ENCODE measurements around the gene SAMD13.

DNA sequence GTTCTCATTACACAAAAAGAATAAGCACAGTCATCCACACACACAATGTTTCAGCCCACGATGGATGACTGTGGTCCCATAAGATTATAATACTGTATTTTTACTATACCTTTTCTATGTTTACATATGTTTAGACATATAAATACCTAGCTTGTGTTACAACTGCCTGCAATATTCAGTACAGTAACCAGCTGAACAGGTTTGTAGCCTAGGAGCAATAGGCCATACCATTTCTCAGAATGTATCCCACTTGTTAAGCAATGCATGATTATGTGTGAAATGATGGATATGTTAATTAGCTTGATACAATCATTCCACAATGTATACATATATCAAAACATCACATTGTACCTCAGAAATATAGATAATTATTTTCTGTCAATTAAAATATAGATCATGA, 33.2 kb upstream of the SAMD13 start:
- TF ChIP-seq YY1 (IDR thresholded peaks at IDR 0.05; ENCODE audit: low read depth) = no peak
- TF ChIP-seq, protein P1, sequence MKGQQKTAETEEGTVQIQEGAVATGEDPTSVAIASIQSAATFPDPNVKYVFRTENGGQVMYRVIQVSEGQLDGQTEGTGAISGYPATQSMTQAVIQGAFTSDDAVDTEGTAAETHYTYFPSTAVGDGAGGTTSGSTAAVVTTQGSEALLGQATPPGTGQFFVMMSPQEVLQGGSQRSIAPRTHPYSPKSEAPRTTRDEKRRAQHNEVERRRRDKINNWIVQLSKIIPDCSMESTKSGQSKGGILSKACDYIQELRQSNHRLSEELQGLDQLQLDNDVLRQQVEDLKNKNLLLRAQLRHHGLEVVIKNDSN (IDR thresholded peaks at IDR 0.05) = no peak
- no peak for TF ChIP-seq EP300 (IDR thresholded peaks at IDR 0.05; ENCODE audit: borderline replicate concordance)
- TF ChIP-seq, protein P2, sequence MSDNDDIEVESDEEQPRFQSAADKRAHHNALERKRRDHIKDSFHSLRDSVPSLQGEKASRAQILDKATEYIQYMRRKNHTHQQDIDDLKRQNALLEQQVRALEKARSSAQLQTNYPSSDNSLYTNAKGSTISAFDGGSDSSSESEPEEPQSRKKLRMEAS (IDR thresholded peaks at IDR 0.05) = no peak
- TF ChIP-seq TAF1 (IDR thresholded peaks at IDR 0.05; ENCODE audit: low read depth) = no peak
- TF ChIP-seq TCF12 (IDR thresholded peaks at IDR 0.05; ENCODE audit: low read depth) = no peak
- no peak for TF ChIP-seq RAD21 (IDR thresholded peaks at IDR 0.05; ENCODE audit: low read depth)
- no peak for TF ChIP-seq FOXM1 (IDR thresholded peaks at IDR 0.05; ENCODE audit: borderline replicate concordance, low read depth)
- TF ChIP-seq CREB1 (IDR thresholded peaks at IDR 0.05; ENCODE audit: low read depth) = no peak
- TF ChIP-seq, protein P3, sequence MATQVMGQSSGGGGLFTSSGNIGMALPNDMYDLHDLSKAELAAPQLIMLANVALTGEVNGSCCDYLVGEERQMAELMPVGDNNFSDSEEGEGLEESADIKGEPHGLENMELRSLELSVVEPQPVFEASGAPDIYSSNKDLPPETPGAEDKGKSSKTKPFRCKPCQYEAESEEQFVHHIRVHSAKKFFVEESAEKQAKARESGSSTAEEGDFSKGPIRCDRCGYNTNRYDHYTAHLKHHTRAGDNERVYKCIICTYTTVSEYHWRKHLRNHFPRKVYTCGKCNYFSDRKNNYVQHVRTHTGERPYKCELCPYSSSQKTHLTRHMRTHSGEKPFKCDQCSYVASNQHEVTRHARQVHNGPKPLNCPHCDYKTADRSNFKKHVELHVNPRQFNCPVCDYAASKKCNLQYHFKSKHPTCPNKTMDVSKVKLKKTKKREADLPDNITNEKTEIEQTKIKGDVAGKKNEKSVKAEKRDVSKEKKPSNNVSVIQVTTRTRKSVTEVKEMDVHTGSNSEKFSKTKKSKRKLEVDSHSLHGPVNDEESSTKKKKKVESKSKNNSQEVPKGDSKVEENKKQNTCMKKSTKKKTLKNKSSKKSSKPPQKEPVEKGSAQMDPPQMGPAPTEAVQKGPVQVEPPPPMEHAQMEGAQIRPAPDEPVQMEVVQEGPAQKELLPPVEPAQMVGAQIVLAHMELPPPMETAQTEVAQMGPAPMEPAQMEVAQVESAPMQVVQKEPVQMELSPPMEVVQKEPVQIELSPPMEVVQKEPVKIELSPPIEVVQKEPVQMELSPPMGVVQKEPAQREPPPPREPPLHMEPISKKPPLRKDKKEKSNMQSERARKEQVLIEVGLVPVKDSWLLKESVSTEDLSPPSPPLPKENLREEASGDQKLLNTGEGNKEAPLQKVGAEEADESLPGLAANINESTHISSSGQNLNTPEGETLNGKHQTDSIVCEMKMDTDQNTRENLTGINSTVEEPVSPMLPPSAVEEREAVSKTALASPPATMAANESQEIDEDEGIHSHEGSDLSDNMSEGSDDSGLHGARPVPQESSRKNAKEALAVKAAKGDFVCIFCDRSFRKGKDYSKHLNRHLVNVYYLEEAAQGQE (IDR thresholded peaks at IDR 0.05; ENCODE audit: low read depth) = no peak
- TF ChIP-seq NFIC (IDR thresholded peaks at IDR 0.05) = no peak
- TF ChIP-seq TEAD4 (IDR thresholded peaks at IDR 0.05) = no peak
- TF ChIP-seq CEBPB (IDR thresholded peaks at IDR 0.05) = no peak
- no peak for TF ChIP-seq EGR1 (IDR thresholded peaks at IDR 0.05)

Data from Ishikawa (cell line).